Measurements from ENCODE around the gene SLC4A3.

The SLC4A3 gene

GRCh38 chr2:219632760-219633105 is 5.3 kb downstream of the SLC4A3 start:
- DNase-seq, result no peak

- DNase-seq, result no peak
Observed at GRCh38 chr2:219633276-219634065, 6.0 kb downstream of the SLC4A3 start.

GRCh38 chr2:219634171-219634940 is 6.9 kb downstream of the SLC4A3 start:
- no peak for DNase-seq

- DNase-seq, result no peak
Observed at GRCh38 chr2:219634951-219635751, 7.7 kb downstream of the SLC4A3 start.

DNA sequence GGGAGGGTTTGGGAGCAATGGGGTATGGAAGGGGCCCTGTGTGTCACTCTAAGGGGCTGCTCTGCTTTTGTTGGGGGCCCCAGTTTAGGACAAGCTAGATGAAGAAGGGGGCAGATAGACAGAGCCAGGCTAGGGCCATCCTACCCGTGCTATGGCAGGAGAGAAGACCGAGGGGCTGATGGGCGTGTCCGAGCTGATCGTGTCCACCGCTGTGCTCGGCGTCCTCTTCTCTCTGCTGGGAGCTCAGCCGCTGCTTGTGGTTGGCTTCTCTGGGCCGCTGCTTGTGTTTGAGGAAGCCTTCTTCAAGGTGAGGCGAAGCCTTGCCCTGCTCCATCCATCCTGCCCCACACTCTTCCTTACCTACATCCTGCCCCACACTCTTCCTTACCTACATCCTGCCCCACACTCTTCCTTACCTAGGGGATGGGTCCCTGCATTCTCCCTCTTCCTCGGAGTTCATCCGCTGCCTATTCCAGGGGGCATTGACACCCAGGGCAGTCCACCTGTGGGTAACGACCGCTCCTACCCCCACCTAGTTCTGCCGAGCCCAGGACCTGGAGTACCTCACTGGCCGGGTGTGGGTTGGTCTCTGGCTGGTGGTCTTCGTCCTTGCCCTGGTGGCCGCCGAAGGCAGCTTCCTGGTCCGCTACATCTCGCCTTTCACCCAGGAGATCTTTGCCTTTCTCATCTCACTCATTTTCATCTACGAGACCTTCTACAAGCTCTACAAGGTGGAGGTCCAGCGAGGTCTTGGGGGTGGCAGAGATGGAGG is 8.9 kb downstream of the SLC4A3 start:
- DNase-seq, result no peak

DNA sequence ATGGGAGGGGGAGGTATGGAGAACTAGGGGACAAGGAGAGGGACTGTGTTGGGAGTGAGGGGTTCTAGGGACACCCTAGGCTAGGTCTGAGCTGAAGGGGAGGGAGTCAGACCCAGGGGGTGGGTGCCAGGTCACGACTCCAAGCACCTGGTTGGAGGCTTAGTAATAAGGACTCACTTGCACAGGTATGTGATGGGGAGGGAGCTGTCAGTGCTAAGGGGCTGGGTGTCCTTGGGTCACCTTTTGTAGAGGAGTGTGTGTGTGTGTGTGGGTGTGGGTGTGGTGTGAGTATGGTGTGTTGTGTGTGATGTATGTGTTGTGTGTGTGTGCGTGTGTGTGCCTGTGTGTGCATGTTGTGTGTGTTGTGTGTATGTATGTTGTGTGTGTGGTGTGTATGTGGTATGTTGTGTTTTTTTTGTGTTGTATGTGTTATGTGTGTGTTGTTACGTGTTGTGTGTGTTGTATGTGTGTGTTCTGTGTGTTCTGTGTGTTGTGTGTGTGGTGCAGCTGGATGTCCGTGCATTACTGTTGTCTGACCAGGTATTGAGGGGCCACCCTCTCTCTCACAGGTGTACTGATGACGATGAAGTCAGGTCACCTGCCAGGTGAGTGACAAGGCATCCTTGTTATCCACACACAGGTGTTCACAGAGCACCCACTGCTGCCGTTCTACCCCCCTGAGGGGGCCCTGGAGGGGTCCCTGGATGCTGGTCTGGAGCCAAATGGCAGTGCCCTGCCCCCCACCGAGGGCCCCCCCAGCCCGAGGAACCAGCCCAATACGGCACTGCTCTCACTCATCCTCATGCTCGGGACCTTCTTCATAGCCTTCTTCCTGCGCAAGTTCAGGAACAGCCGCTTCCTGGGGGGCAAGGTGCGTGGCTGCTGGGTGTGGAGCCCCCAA is 9.8 kb downstream of the SLC4A3 start:
- DNase-seq, result no peak

DNA sequence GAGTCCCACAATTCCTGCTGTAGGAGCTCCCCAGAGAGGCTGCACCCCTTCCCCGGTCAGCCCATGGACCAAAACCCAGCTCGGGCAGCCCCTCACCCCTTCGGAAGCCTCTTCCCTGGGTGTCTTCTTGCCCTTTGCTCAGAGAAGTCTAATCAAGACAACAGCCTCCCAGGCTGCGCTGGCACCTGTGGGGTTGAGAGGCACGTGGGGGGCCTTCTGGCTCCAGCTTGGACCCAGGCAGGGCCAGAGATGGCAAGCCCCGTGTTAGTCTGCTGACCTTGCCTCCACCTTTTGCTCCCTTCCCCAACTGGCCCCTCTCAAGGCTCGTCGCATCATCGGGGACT is 10.4 kb downstream of the SLC4A3 start:
- DNase-seq, result no peak

- no peak for DNase-seq
Observed at GRCh38 chr2:219638217-219638947, 11.0 kb downstream of the SLC4A3 start.

DNA sequence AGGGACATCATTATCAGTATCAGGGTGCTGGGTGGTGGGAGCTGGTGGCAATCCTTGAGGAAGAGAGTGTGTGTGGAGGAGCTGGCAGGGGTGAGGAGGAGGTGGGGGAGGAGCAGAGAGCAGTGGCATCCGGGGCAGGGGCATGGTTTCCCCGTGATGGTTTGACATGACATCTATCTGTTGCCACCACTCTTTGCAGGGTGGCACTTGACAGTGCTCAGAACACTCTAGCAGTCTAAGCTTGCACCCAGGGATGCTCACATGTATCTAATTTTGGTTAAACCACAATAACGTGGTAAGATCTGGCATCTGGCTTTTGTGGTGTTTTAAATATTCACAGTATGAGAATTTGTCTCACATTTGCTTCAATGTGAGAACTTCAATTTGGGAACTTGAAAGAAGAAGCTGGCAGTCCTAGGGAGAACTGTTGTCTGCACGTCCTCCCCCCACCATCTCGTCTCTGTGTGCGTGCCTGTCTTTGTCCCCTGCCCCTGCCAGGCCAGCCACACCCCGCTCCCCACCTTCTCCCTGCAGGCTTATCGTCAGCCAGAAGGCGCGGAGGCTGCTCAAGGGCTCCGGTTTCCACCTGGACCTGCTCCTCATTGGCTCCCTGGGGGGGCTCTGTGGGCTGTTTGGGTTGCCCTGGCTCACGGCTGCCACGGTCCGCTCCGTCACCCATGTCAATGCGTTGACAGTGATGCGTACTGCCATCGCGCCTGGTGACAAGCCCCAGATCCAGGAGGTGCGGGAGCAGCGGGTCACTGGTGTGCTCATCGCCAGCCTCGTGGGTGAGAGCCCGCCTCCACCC is 11.7 kb downstream of the SLC4A3 start:
- DNase-seq, result no peak

- no peak for DNase-seq
Observed at GRCh38 chr2:219641390-219642068, 14.1 kb downstream of the SLC4A3 start.

GRCh38 chr2:219642069-219642454 is 14.6 kb downstream of the SLC4A3 start:
- DNase-seq, result no peak

DNA sequence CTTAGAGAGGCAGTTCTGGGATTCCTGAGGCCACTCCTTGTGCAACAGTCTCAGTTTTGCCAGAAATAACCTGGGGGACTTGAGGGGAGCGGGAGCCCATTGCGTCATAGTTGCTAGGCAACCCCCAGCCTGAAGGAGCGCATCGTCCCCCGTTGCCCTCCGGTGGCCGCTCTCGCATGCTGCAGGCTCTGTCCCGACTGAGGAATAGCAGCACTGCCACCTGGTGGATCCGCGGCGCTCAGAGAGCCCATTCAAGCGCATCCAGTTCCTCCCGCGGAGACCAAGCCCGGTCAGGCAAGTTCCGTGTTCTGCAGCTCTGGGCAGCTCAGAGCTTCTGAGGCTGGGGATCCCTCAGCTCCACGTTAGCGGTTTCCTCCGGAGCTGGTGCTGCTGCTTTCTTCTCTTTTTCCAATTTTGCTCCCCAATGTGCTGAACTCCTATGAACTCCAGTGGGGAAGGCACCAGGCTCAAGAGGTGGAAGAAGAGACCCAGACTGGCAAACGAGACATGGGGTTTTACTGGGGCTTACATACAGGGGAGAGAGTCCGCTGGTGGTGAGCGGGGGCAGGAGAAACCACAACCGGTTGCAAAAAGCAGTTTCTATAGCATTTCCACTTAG is 15.1 kb downstream of the SLC4A3 start:
- DNase-seq, result peak; percentile 74 to 92

- DNase-seq, result no peak
Observed at GRCh38 chr2:219643084-219643473, 15.6 kb downstream of the SLC4A3 start.

DNA sequence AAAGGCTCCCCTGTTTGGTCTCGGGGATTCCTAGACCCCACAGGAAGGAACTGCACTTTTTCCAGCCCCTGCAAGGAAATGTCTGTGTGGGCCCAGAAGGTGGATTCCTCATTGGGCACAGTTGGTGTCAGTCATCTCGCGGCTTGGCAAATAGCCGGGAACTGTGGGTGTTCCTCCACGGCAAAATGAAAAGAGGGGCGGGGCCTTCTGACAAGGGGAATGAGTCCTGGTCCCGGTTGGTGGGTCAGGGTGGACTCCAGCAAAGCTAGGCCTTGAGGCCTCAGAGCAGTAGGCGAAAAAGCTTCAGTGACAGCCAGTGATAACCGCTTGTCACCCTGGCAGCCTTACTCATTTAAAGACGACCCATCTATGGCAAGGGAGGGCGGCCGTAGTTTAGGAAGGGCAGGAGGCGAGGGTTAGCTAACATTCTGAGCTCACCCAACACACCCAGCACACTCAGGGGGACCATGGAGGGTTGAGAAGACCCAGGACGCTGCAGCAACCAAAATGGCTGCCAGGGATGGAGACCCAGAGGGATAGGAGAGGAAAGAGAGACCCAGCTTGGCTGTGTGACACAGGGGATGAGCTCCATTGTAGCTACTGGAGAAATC is 16.5 kb downstream of the SLC4A3 start:
- DNase-seq, result no peak

- no peak for DNase-seq
Observed at GRCh38 chr2:219644801-219645480, 17.5 kb downstream of the SLC4A3 start.

DNA sequence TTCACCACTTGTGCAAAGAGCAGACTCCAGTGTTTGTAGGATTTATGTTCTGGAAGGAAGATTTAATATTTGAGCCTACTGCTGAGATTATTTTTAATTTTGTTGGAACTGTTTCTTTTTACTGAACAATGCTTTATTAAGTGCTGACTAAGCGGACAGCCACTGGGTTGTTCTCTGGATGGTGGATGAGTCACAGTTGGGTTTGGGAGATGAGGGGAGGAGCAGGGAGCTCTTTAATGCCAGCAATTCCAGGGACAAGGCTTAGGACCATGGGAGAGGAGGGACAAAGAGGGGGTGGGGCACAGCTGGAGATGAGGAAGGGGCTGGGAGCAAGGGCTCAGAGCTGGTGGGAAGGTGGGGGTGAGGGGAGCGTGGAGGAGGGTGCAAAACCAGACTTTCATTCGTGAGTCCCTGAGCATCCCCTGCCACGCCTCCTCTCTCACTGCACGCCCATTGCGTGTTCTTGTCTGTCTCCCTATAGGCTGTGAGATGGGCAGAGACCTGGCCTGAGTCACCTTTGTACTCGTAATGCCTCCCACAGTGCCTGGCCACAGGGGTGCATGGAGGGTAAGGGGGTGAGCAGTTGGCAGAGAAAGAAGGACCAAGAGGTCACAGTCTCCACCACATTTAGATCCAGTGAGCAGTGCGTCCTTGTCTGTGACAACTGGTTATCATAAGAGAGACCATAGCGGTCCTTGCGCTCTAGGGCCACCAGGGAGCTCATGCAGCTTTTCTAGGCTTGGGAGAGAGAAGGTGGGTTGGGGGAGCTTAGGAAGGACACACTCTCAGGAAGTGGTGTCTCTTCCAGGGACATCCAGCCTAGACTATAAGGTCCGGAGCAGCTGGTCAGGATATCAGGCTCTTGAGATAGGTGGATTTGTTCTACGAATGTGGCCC is 18.4 kb downstream of the SLC4A3 start:
- no peak for DNase-seq

GRCh38 chr2:219648176-219648575 is 20.7 kb downstream of the SLC4A3 start:
- no peak for DNase-seq
